ENCODE measurements around the gene PRKAR1B. TPM values are rescaled to one million over a fixed set of nuclear protein-coding genes. Genes with fewer than 3 reads are reported as not detected.
"Not testable (repeated sequence)": the region's sequence is repeated elsewhere in the genome, so short reads cannot be mapped to it uniquely, and the experiment has no call there.

The PRKAR1B gene
- total and polyA plus RNA-seq, 8 donors = 4.5 to 45.8 (median 11.1) TPM

DNA sequence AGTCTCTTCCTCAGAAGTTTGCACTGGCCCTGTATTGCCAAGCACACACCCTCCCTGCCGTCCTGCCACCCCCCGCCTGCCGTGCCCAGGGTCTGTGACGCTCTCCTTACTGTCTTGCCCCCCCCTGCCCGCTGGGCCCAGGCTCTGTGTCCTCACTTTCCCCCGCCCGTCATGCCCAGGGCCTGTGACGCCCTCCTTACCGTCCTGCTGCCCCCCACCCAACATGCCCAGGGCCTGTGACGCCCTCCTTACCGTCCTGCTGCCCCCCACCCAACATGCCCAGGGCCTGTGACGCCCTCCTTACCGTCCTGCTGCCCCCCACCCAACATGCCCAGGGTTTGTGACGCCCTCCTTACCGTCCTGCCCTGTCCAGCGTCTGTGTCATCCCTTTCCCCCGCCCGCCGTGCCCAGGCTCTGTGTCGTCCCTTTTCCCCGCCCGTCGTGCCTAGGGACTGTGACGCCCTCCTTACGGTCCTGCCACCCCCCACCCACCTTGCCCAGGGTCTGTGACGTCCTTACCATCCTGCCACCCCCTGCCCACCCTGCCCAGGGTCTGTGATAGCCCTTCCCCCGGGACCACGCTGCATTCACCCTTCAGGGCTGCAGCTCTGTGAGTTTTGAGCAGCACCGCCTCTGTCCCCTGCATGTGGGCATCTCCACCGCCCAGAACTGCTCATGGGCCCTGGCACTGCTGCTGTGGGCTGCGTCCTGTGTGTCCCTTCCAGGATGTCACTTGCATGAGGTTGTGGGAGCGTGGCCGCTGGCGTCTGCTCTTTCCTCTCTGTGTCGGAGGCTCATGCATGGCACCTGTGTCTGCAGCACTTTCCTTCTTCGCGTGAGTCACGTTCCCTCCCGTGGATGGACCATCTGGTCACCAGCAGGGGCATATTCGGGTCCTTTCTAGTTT, 19.3 kb upstream of the PRKAR1B start:
- no peak for TF ChIP-seq EP300 (IDR thresholded peaks at IDR 0.05)
- no peak for TF ChIP-seq POLR2A (IDR thresholded peaks at IDR 0.05)
- TF ChIP-seq CTCF (IDR thresholded peaks at IDR 0.05) = no peak
- TF ChIP-seq POLR2AphosphoS5 (IDR thresholded peaks at IDR 0.05) = no peak
- WGBS, 5 donors = 94 to 97% (median 96%) methylated on average over 37 to 40 of the region's 40 CpGs
- H3K36me3 ChIP-seq = peaks cover 9 to 55% (median 39%) of the 10 kb centered on the region in 4 donors
- DNase-seq = no peak
- H3K9me3 ChIP-seq = no peaks in the 10 kb centered on the region
- no peaks in the 10 kb centered on the region for H3K27me3 ChIP-seq
- no peak overlapping the region for H3K27ac ChIP-seq
- no peak overlapping the region for H3K4me3 ChIP-seq
- H3K4me1 ChIP-seq = peaks cover 0 to 19% (median 10%) of the 10 kb centered on the region in 4 donors
- intact Hi-C loops (cut with DNase I; ENCODE audit: low total_unique reads) = no loop called here

- no peak overlapping the region for H3K27ac ChIP-seq
- H3K4me1 ChIP-seq = peaks cover 0 to 19% (median 10%) of the 10 kb centered on the region in 4 donors
- no peaks in the 10 kb centered on the region for H3K9me3 ChIP-seq
- intact Hi-C loops (cut with DNase I; ENCODE audit: low total_unique reads) = no loop called here
- H3K27me3 ChIP-seq = no peaks in the 10 kb centered on the region
- peaks cover 13 to 55% (median 40%) of the 10 kb centered on the region in 4 donors for H3K36me3 ChIP-seq
- WGBS, 5 donors = 93 to 95% (median 95%) methylated on average over 23 of the region's 23 CpGs
- no peak overlapping the region for H3K4me3 ChIP-seq
- no peak for DNase-seq
- TF ChIP-seq POLR2AphosphoS5 (IDR thresholded peaks at IDR 0.05) (no peak), POLR2A (IDR thresholded peaks at IDR 0.05) (no peak), CTCF (IDR thresholded peaks at IDR 0.05) (no peak), EP300 (IDR thresholded peaks at IDR 0.05) (no peak)
These were observed 18.5 kb upstream of the PRKAR1B start for GRCh38 chr7:745431-746154.

GRCh38 chr7:744854-745430, 17.9 kb upstream of the PRKAR1B start:
- TF ChIP-seq CTCF (IDR thresholded peaks at IDR 0.05) = no peak
- no peak for TF ChIP-seq EP300 (IDR thresholded peaks at IDR 0.05)
- no peak for TF ChIP-seq POLR2A (IDR thresholded peaks at IDR 0.05)
- no peak for TF ChIP-seq POLR2AphosphoS5 (IDR thresholded peaks at IDR 0.05)
- intact Hi-C loops (cut with DNase I; ENCODE audit: low total_unique reads) = no loop called here
- H3K4me3 ChIP-seq = no peak overlapping the region
- H3K36me3 ChIP-seq = peaks cover 19 to 57% (median 40%) of the 10 kb centered on the region in 4 donors
- 95 to 98% (median 97%) methylated on average over 20 of the region's 20 CpGs for WGBS, 5 donors
- no peaks in the 10 kb centered on the region for H3K27me3 ChIP-seq
- DNase-seq = no peak
- peaks cover 0 to 15% (median 7%) of the 10 kb centered on the region in 4 donors for H3K4me1 ChIP-seq
- H3K9me3 ChIP-seq = no peaks in the 10 kb centered on the region
- H3K27ac ChIP-seq = no peak overlapping the region

GRCh38 chr7:744128-744520, 17.0 kb upstream of the PRKAR1B start:
- H3K4me3 ChIP-seq; intact Hi-C loops (cut with DNase I; ENCODE audit: low total_unique reads); H3K4me1 ChIP-seq; H3K9me3 ChIP-seq; H3K27ac ChIP-seq; H3K27me3 ChIP-seq; DNase-seq: not testable (repeated sequence)
- WGBS, 5 donors = 93 to 98% (median 94%) methylated on average over 5 of the region's 5 CpGs
- H3K36me3 ChIP-seq = peaks cover 21 to 57% (median 44%) of the 10 kb centered on the region in 4 donors

- WGBS, 5 donors = 59 to 85% (median 75%) methylated on average over 14 of the region's 14 CpGs
- H3K27ac ChIP-seq; H3K4me1 ChIP-seq; H3K4me3 ChIP-seq; intact Hi-C loops (cut with DNase I; ENCODE audit: low total_unique reads); H3K9me3 ChIP-seq; H3K27me3 ChIP-seq: not testable (repeated sequence)
- peaks cover 21 to 56% (median 46%) of the 10 kb centered on the region in 4 donors for H3K36me3 ChIP-seq
- DNase-seq = peak; percentile 36 to 61
These were observed 16.5 kb upstream of the PRKAR1B start for GRCh38 chr7:743341-744127.

Measured in stomach (tissue), 9 donors.